Measurements from ENCODE around the gene SALL3. TPM values are rescaled to one million over a fixed set of nuclear protein-coding genes. Genes with fewer than 3 reads are reported as not detected.

SALL3 gene
- total RNA-seq (not detected), polyA plus RNA-seq (not detected)

GRCh38 chr18:78979730-78980278, at the start of gene SALL3:
TSS of gene SALL3 (plus strand) at chr18:78979818. CDS start at chr18:78980275, 457 bp downstream.
- Histone ChIP-seq H3K4me1 (ENCODE audit: control insufficient read depth, insufficient read depth, low read length, poor library complexity, severe bottlenecking) (peaks cover 4% of the 10 kb centered on the region), H3K27me3 (ENCODE audit: control insufficient read depth, insufficient read depth, low read length) (peaks cover 58% of the 10 kb centered on the region), H3K9me3 (ENCODE audit: control insufficient read depth in 2 of 2, low read length in 2 of 2) (no peaks in the 10 kb centered on the region), H3K4me3 (ENCODE audit: low read depth, low read length) (no peak within 1 kb of the TSS), H3K36me3 (ENCODE audit: control insufficient read depth, insufficient read depth, low read length) (no peaks in the 10 kb centered on the region), H3K27ac (ENCODE audit: insufficient read depth, low read length, poor library complexity, severe bottlenecking) (no peak within 1 kb of the TSS)
- Mint-ChIP-seq H3K9me3 (peaks cover 0 to 4% (median under 1%) of the 10 kb centered on the region in 7 donors), H3K4me3 (peak within 1 kb of the TSS in 1 of 4 donors; percentile 33), H3K27me3 (peaks cover 73% of the 10 kb centered on the region), H3K27ac (no peak within 1 kb of the TSS), H3K4me1 (peaks cover 6 to 21% (median 6%) of the 10 kb centered on the region in 4 donors), H3K36me3 (no peaks in the 10 kb centered on the region)
- DNase-seq (no peak), ATAC-seq (ENCODE audit: low read depth in 2 of 2) (no peak)

- Mint-ChIP-seq H3K36me3 (no peaks in the 10 kb centered on the region), H3K27me3 (no peaks in the 10 kb centered on the region), H3K9me3 (peaks cover 0 to 3% (median 0%) of the 10 kb centered on the region in 7 donors), H3K4me1 (no peaks in the 10 kb centered on the region), H3K4me3 (peak overlapping the region in 1 of 4 donors; percentile 1), H3K27ac (no peak overlapping the region)
- ATAC-seq (ENCODE audit: low read depth in 2 of 2), result no peak
- H3K4me3 ChIP-seq (ENCODE audit: low read depth, low read length), result no peak overlapping the region
- H3K4me1 ChIP-seq (ENCODE audit: control insufficient read depth, insufficient read depth, low read length, poor library complexity, severe bottlenecking), result no peaks in the 10 kb centered on the region
- DNase-seq, result no peak
- no peaks in the 10 kb centered on the region for H3K36me3 ChIP-seq (ENCODE audit: control insufficient read depth, insufficient read depth, low read length)
- H3K27ac ChIP-seq (ENCODE audit: insufficient read depth, low read length, poor library complexity, severe bottlenecking), result no peak overlapping the region
- H3K9me3 ChIP-seq (ENCODE audit: control insufficient read depth in 2 of 2, low read length in 2 of 2), result no peaks in the 10 kb centered on the region
- H3K27me3 ChIP-seq (ENCODE audit: control insufficient read depth, insufficient read depth, low read length), result no peaks in the 10 kb centered on the region
Observed at GRCh38 chr18:78932281-78932680, 47.3 kb upstream of the SALL3 start.

GRCh38 chr18:78934003-78934402, 45.6 kb upstream of the SALL3 start:
- Mint-ChIP-seq H3K27ac (no peak overlapping the region), H3K36me3 (no peaks in the 10 kb centered on the region), H3K4me3 (no peak overlapping the region), H3K27me3 (peaks cover 6% of the 10 kb centered on the region), H3K9me3 (no peaks in the 10 kb centered on the region), H3K4me1 (no peaks in the 10 kb centered on the region)
- H3K4me3 ChIP-seq (ENCODE audit: low read depth, low read length), result no peak overlapping the region
- H3K9me3 ChIP-seq (ENCODE audit: control insufficient read depth in 2 of 2, low read length in 2 of 2), result no peaks in the 10 kb centered on the region
- ATAC-seq (ENCODE audit: low read depth in 2 of 2) (no peak), DNase-seq (no peak)
- no peaks in the 10 kb centered on the region for H3K36me3 ChIP-seq (ENCODE audit: control insufficient read depth, insufficient read depth, low read length)
- H3K27ac ChIP-seq (ENCODE audit: insufficient read depth, low read length, poor library complexity, severe bottlenecking), result no peak overlapping the region
- no peaks in the 10 kb centered on the region for H3K4me1 ChIP-seq (ENCODE audit: control insufficient read depth, insufficient read depth, low read length, poor library complexity, severe bottlenecking)
- H3K27me3 ChIP-seq (ENCODE audit: control insufficient read depth, insufficient read depth, low read length), result no peaks in the 10 kb centered on the region

GRCh38 chr18:78934551-78935225, 44.9 kb upstream of the SALL3 start:
- ATAC-seq (ENCODE audit: low read depth in 2 of 2), result no peak
- Mint-ChIP-seq H3K27ac (no peak overlapping the region), H3K4me3 (no peak overlapping the region), H3K27me3 (peaks cover 6% of the 10 kb centered on the region), H3K36me3 (no peaks in the 10 kb centered on the region), H3K9me3 (no peaks in the 10 kb centered on the region), H3K4me1 (no peaks in the 10 kb centered on the region)
- Histone ChIP-seq H3K27ac (ENCODE audit: insufficient read depth, low read length, poor library complexity, severe bottlenecking) (no peak overlapping the region), H3K4me3 (ENCODE audit: low read depth, low read length) (no peak overlapping the region), H3K36me3 (ENCODE audit: control insufficient read depth, insufficient read depth, low read length) (no peaks in the 10 kb centered on the region), H3K27me3 (ENCODE audit: control insufficient read depth, insufficient read depth, low read length) (no peaks in the 10 kb centered on the region), H3K9me3 (ENCODE audit: control insufficient read depth in 2 of 2, low read length in 2 of 2) (no peaks in the 10 kb centered on the region), H3K4me1 (ENCODE audit: control insufficient read depth, insufficient read depth, low read length, poor library complexity, severe bottlenecking) (no peaks in the 10 kb centered on the region)
- no peak for DNase-seq

GRCh38 chr18:78935406-78935805, 44.2 kb upstream of the SALL3 start:
- ATAC-seq (ENCODE audit: low read depth in 2 of 2) (no peak), DNase-seq (no peak)
- Mint-ChIP-seq H3K4me3 (no peak overlapping the region), H3K27ac (no peak overlapping the region), H3K9me3 (no peaks in the 10 kb centered on the region), H3K27me3 (peaks cover 9% of the 10 kb centered on the region), H3K4me1 (no peaks in the 10 kb centered on the region), H3K36me3 (no peaks in the 10 kb centered on the region)
- Histone ChIP-seq H3K4me3 (ENCODE audit: low read depth, low read length) (no peak overlapping the region), H3K27ac (ENCODE audit: insufficient read depth, low read length, poor library complexity, severe bottlenecking) (no peak overlapping the region), H3K36me3 (ENCODE audit: control insufficient read depth, insufficient read depth, low read length) (no peaks in the 10 kb centered on the region), H3K9me3 (ENCODE audit: control insufficient read depth in 2 of 2, low read length in 2 of 2) (no peaks in the 10 kb centered on the region), H3K4me1 (ENCODE audit: control insufficient read depth, insufficient read depth, low read length, poor library complexity, severe bottlenecking) (no peaks in the 10 kb centered on the region), H3K27me3 (ENCODE audit: control insufficient read depth, insufficient read depth, low read length) (no peaks in the 10 kb centered on the region)

GRCh38 chr18:78936251-78937005, 43.2 kb upstream of the SALL3 start:
- H3K9me3 Mint-ChIP-seq, result no peaks in the 10 kb centered on the region
- H3K9me3 ChIP-seq (ENCODE audit: control insufficient read depth in 2 of 2, low read length in 2 of 2), result no peaks in the 10 kb centered on the region
- H3K27ac ChIP-seq (ENCODE audit: insufficient read depth, low read length, poor library complexity, severe bottlenecking), result no peak overlapping the region
- no peak for ATAC-seq (ENCODE audit: low read depth in 2 of 2)
- no peak overlapping the region for H3K4me3 ChIP-seq (ENCODE audit: low read depth, low read length)
- H3K27me3 ChIP-seq (ENCODE audit: control insufficient read depth, insufficient read depth, low read length), result no peaks in the 10 kb centered on the region
- H3K4me1 ChIP-seq (ENCODE audit: control insufficient read depth, insufficient read depth, low read length, poor library complexity, severe bottlenecking), result no peaks in the 10 kb centered on the region
- no peaks in the 10 kb centered on the region for H3K36me3 Mint-ChIP-seq
- H3K4me3 Mint-ChIP-seq, result no peak overlapping the region
- peaks cover 10% of the 10 kb centered on the region for H3K27me3 Mint-ChIP-seq
- no peak overlapping the region for H3K27ac Mint-ChIP-seq
- H3K4me1 Mint-ChIP-seq, result no peaks in the 10 kb centered on the region
- no peak for DNase-seq
- no peaks in the 10 kb centered on the region for H3K36me3 ChIP-seq (ENCODE audit: control insufficient read depth, insufficient read depth, low read length)

GRCh38 chr18:78937166-78937565, 42.5 kb upstream of the SALL3 start:
- no peaks in the 10 kb centered on the region for H3K27me3 ChIP-seq (ENCODE audit: control insufficient read depth, insufficient read depth, low read length)

More at GRCh38 chr18:78937166-78937565, 42.5 kb upstream of the SALL3 start:
- Histone ChIP-seq H3K4me3 (ENCODE audit: low read depth, low read length) (no peak overlapping the region), H3K36me3 (ENCODE audit: control insufficient read depth, insufficient read depth, low read length) (no peaks in the 10 kb centered on the region), H3K9me3 (ENCODE audit: control insufficient read depth in 2 of 2, low read length in 2 of 2) (no peaks in the 10 kb centered on the region), H3K27ac (ENCODE audit: insufficient read depth, low read length, poor library complexity, severe bottlenecking) (no peak overlapping the region), H3K4me1 (ENCODE audit: control insufficient read depth, insufficient read depth, low read length, poor library complexity, severe bottlenecking) (no peaks in the 10 kb centered on the region)
- Mint-ChIP-seq H3K4me3 (no peak overlapping the region), H3K9me3 (no peaks in the 10 kb centered on the region), H3K27me3 (peaks cover 10% of the 10 kb centered on the region), H3K36me3 (no peaks in the 10 kb centered on the region), H3K27ac (no peak overlapping the region), H3K4me1 (no peaks in the 10 kb centered on the region)
- DNase-seq (no peak), ATAC-seq (ENCODE audit: low read depth in 2 of 2) (no peak)

All from CD4-positive, CD25-positive, alpha-beta regulatory T cell (primary cell).